Measurements from ENCODE around the gene RCN2.

RCN2 gene

GRCh38 chr15:76996526-76997401, 65.2 kb downstream of the RCN2 start:
- DNase-seq, result peak; percentile 54

- no peak for DNase-seq
These were observed 67.2 kb downstream of the RCN2 start for GRCh38 chr15:76998663-76999285.

- DNase-seq, result no peak
These were observed 68.4 kb downstream of the RCN2 start for GRCh38 chr15:76999996-77000395.

DNA sequence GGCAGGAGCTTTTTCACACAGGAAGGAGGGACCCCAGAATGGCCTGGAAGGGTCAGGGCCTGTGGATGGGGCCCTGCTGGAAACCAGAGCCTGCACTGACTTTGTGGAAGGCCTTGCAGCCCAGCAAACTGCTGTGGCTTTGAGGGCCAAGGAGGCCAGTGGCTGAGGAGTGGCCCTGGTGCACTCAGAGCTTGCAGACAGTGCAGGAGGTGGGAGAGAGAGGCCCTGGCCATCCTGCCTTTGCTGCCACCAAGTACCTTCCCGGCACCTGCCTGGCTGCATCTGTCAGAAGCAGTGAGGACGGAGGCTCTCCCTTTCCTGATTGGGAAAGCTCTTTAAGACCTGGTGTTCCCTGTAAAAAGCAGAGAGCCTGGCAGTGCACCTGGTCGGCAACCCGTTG, 69.8 kb downstream of the RCN2 start:
- no peak for DNase-seq

DNA sequence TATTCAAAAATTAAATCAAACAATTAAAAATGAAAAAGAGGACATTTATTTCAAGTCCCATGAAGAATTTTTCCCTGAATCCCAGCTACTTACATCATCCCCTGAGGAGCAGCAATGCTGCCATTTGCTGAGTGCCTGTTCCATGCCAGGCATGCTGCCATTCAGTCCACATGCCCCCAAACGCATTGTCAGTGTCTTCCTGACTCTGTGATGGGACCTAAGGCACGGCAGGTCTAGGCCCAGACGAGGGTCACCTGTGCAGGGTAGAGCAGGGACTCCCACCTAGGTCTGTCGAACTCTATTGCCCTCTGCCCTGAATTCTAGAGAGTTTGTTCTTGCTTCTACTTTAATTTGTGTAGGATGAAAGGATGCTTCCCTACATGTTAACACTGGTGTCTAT, 70.4 kb downstream of the RCN2 start:
- DNase-seq, result no peak

DNA sequence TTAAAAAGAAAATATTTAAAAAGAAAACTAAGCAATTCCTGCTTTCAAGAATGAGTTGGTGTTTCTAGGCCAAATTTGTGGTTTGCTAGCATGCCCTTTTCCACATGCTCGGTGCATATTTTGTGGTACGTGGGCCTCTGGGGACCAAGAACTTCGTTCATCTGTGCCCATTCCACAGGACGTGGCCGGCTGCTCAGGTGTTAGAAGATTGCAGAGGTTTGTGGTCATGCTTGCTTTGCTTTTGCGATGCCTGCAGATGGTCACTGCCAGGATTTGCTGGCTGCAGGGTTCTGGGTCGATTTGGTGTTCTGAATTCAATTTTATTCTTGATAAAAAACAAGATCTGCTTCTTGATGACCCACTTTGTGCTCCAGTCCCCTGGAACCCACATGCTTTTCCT, 70.9 kb downstream of the RCN2 start:
- DNase-seq, result no peak

DNA sequence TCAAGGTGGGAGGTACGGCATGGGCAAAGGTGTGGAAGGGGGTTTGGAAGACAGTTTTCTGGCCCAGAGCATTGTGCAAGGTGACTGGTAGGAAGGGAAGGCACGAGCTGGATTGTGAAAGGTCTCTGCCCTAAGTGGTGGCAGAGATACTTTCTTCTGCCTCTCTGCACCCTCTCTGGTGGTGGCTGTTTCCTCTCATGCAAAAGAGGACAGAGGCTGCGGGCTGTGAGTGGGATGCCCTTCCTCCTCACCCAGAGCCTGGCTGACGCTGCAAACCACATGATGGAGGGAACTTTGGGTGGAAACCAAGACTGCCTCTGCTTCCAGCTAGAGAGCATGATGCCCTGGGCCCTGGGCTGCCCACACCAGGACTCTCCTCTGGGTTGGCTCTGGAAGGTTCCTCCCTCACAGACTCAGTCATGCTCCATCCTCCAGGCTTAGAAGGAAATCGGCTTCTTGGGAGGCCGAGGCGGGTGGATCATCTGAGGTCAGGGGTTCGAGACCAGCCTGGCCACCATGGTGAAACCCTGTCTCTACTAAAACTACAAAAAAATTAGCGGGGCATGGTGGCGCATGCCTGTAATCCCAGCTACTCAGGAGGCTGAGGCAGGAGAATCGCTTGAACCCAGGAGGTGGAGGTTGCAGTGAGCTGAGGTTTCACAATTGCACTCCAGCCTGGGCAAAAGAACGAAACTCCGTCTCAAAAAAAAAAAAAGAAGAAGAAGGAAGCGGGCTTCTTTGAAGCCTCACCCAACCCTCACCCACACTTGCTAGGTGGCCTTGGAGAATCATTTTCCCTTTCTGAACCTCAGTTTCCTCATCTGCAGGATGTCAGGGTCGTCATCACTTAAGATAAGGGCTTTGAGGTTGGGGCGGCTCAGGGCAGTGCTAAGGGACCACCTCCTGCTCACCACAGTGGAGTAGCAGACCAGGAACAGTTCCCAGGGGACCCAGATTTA, 71.7 kb downstream of the RCN2 start:
- DNase-seq, result peak; percentile 79

Data from stimulated activated naive CD4-positive, alpha-beta T cell treated with Interleukin-2 at 50 U/mL for 16 hours (primary cell).